GM23338 (cell line): ENCODE data around the gene RPS29. TPM values are rescaled to one million over a fixed set of nuclear protein-coding genes. Genes with fewer than 3 reads are reported as not detected.

Experiments
- ATAC-seq: fragments of 200-7000 bp; cut with Tn5 transposase; 3 replicates; pipeline ENCODE4 v1.9.1; 2020
- DNase-seq: peaks from one replicate; pipeline ENCODE4 v3.0.0-alpha.2; 2015; ENCODE audit warnings: low spot score
- H2AFZ ChIP-seq: fragments of 200-600 bp; sonication (generic); 2 replicates; pipeline ENCODE4 v1.8.0; 2016; ENCODE audit warnings: antibody characterized with exemption, mild to moderate bottlenecking, moderate library complexity
- H3F3A ChIP-seq: fragments of 200-600 bp; sonication (generic); replicated peaks from 2 replicates; pipeline ENCODE4 v1.8.0; 2017; ENCODE audit warnings: antibody characterized with exemption, mixed run types, low read depth
- H3K27ac ChIP-seq: fragments of 200-600 bp; sonication (generic); 2 replicates; pipeline ENCODE4 v1.6.1; 2016; ENCODE audit warnings: low read depth
- H3K27me3 ChIP-seq: fragments of 200-600 bp; sonication (generic); 2 replicates; pipeline ENCODE4 v1.8.0; 2016; ENCODE audit warnings: mild to moderate bottlenecking, mixed run types, moderate library complexity; ENCODE audit not compliant: insufficient read depth
- H3K36me3 ChIP-seq: fragments of 200-600 bp; sonication (generic); 2 replicates; pipeline ENCODE4 v1.8.0; 2016; ENCODE audit warnings: mild to moderate bottlenecking; ENCODE audit not compliant: insufficient read depth
- H3K4me1 ChIP-seq: fragments of 200-600 bp; sonication (generic); 2 replicates; pipeline ENCODE4 v1.8.0; 2016; ENCODE audit warnings: mild to moderate bottlenecking, moderate library complexity; ENCODE audit not compliant: insufficient read depth
- H3K4me2 ChIP-seq: fragments of 200-600 bp; sonication (generic); 2 replicates; pipeline ENCODE4 v1.7.1; 2017; ENCODE audit warnings: mixed run types
- H3K4me3 ChIP-seq: fragments of 200-600 bp; sonication (generic); 2 replicates; pipeline ENCODE4 v1.6.1; 2016; ENCODE audit warnings: mixed run types
- H3K79me2 ChIP-seq: fragments of 200-600 bp; sonication (generic); replicated peaks from 2 replicates; pipeline ENCODE4 v1.8.0; 2017; ENCODE audit warnings: mild to moderate bottlenecking; ENCODE audit not compliant: insufficient read depth
- H3K9me2 ChIP-seq: fragments of 200-600 bp; sonication (generic); 2 replicates; pipeline ENCODE4 v1.8.0; 2017; ENCODE audit not compliant: insufficient read depth
- H4K20me1 ChIP-seq: fragments of 200-600 bp; sonication (generic); replicated peaks from 2 replicates; pipeline ENCODE4 v1.8.0; 2017; ENCODE audit warnings: mild to moderate bottlenecking; ENCODE audit not compliant: insufficient read depth
- H3K27ac Mint-ChIP-seq: 2 replicates; pipeline ENCODE4 v1.8.0; 2020; ENCODE audit warnings: inconsistent platforms, mild to moderate bottlenecking, moderate library complexity, mixed read lengths
- H3K27me3 Mint-ChIP-seq: 3 replicates; pipeline ENCODE4 v1.8.0; 2022; ENCODE audit warnings: low read depth, mild to moderate bottlenecking, moderate library complexity, mixed read lengths, inconsistent platforms; ENCODE audit not compliant: insufficient read depth, poor library complexity
- H3K36me3 Mint-ChIP-seq: 3 replicates; pipeline ENCODE4 v1.8.0; 2021; ENCODE audit warnings: low read depth, mild to moderate bottlenecking, inconsistent platforms, moderate library complexity, mixed read lengths
- H3K4me1 Mint-ChIP-seq: 3 replicates; pipeline ENCODE4 v1.8.0; 2020; ENCODE audit warnings: mild to moderate bottlenecking, inconsistent platforms, mixed read lengths
- H3K4me3 Mint-ChIP-seq: 3 replicates; pipeline ENCODE4 v1.8.0; 2021; ENCODE audit warnings: moderate library complexity, mild to moderate bottlenecking, inconsistent platforms, mixed read lengths
- H3K9me3 Mint-ChIP-seq: 3 replicates; pipeline ENCODE4 v1.8.0; 2020; ENCODE audit warnings: moderate library complexity, mild to moderate bottlenecking, inconsistent platforms, mixed read lengths
- CREB1 ChIP-seq: fragments of 250-450 bp; sonication (Bioruptor Pico); IDR thresholded peaks from 2 replicates; pipeline ENCODE4 v1.5.0; 2020; ENCODE audit warnings: low read depth, mild to moderate bottlenecking, moderate library complexity
- CTCF ChIP-seq, 2 experiments: fragments of 200-600 bp in 1 of 2; sonication (generic) in 1 of 2; conservative IDR thresholded peaks; 2 replicates each; pipeline versions ENCODE4 v1.5.1 to v1.6.1; 2016 to 2017; ENCODE audit warnings: antibody characterized with exemption in 2 of 2, low read depth in 2 of 2, mild to moderate bottlenecking in 2 of 2, moderate library complexity in 1 of 2
- ETS1 ChIP-seq: IDR thresholded peaks from 2 replicates; pipeline ENCODE4 v1.6.1; 2016; ENCODE audit warnings: antibody characterized with exemption
- EZH2 ChIP-seq: fragments of 200-600 bp; sonication (generic); IDR thresholded peaks from one replicate; pipeline ENCODE4 v1.8.0; 2017; ENCODE audit warnings: antibody characterized with exemption, mild to moderate bottlenecking, low read depth; ENCODE audit not compliant: unreplicated experiment
- EZH2phosphoT487 ChIP-seq: fragments of 200-600 bp; sonication (generic); IDR thresholded peaks from one replicate; pipeline ENCODE4 v1.8.1; 2018; ENCODE audit warnings: antibody characterized with exemption; ENCODE audit not compliant: unreplicated experiment
- JUNB ChIP-seq: IDR thresholded peaks from one replicate; pipeline ENCODE4 v1.6.1; 2016; ENCODE audit warnings: antibody characterized with exemption; ENCODE audit not compliant: unreplicated experiment
- NANOG ChIP-seq: IDR thresholded peaks from 2 replicates; pipeline ENCODE4 v1.6.1; 2016; ENCODE audit warnings: antibody characterized with exemption, borderline replicate concordance
- REST ChIP-seq: IDR thresholded peaks from one replicate; pipeline ENCODE4 v1.6.1; 2018; ENCODE audit warnings: antibody characterized with exemption; ENCODE audit not compliant: unreplicated experiment
- STAT1 ChIP-seq: IDR thresholded peaks from one replicate; pipeline ENCODE4 v1.6.1; 2016; ENCODE audit warnings: antibody characterized with exemption; ENCODE audit not compliant: unreplicated experiment
- ZNF114 ChIP-seq: fragments of 250-450 bp; sonication (Bioruptor Pico); IDR thresholded peaks from 2 replicates; pipeline ENCODE4 v1.5.0; 2020; ENCODE audit warnings: mild to moderate bottlenecking, moderate library complexity
- polyA plus RNA-seq: library from polyadenylated mRNA; unstranded; fragments of >200 nt; fragmentation: Nextera tagmentation; extraction: Ambion mirVana; gene quantifications from 2 replicates; pipeline ENCODE4 v1.2.1, GENCODE V29; 2016
- total RNA-seq: library from RNA; depleted of rRNA; stranded (reverse); fragments of >200 nt; shearing (Covaris generic); gene quantifications from 2 replicates; pipeline ENCODE4 v1.2.3, GENCODE V29; 2014

Gene RPS29
- total and polyA plus RNA-seq, 2 experiments from 2014 or later = 2,560 to 3,734 TPM

GRCh38 chr14:49607583-49607982, 21.4 kb upstream of the RPS29 start:
- H3K4me1 Mint-ChIP-seq = peaks cover 2% of the 10 kb centered on the region; the same call in 2 of the 3 replicates
- DNase-seq = no peak
- no peak overlapping the region for H3K4me3 ChIP-seq
- TF ChIP-seq STAT1 (no peak), EZH2phosphoT487 (no peak), CTCF (conservative IDR thresholded peaks at IDR 0.05; ENCODE audit: low read depth in 2 of 2) (no peak), REST (no peak), CREB1 (CRISPR knock-in tag) (no peak), ZNF114 (CRISPR knock-in tag) (no peak), JUNB (no peak), NANOG (no peak), EZH2 (no peak), ETS1 (no peak)
- no peaks in the 10 kb centered on the region for H3K27me3 ChIP-seq
- no peaks in the 10 kb centered on the region for H3K4me1 ChIP-seq
- H3K27me3 Mint-ChIP-seq = no peaks in the 10 kb centered on the region
- peaks cover 48% of the 10 kb centered on the region for H3K36me3 Mint-ChIP-seq
- peaks cover 7% of the 10 kb centered on the region; the same call in 1 of the 2 replicates for H3K79me2 ChIP-seq
- H3K36me3 ChIP-seq = peaks cover 12% of the 10 kb centered on the region
- H3K4me2 ChIP-seq = no peak overlapping the region
- H4K20me1 ChIP-seq = peaks cover 10% of the 10 kb centered on the region; the same call in 1 of the 2 replicates
- no peaks in the 10 kb centered on the region for H3F3A ChIP-seq
- H3K9me3 Mint-ChIP-seq = no peaks in the 10 kb centered on the region
- no peaks in the 10 kb centered on the region for H3K9me2 ChIP-seq
- H3K27ac ChIP-seq = no peak overlapping the region
- no peak overlapping the region for H2AFZ ChIP-seq
- H3K27ac Mint-ChIP-seq = no peak overlapping the region
- ATAC-seq = no peak
- no peak overlapping the region for H3K4me3 Mint-ChIP-seq
